ENCODE data around the gene MESP1. TPM values are rescaled to one million over a fixed set of nuclear protein-coding genes. Genes with fewer than 3 reads are reported as not detected.

Gene MESP1
- total and polyA plus RNA-seq, 12 donors = 0.46 to 11.7 (median 4.8) TPM

- intact Hi-C loops (cut with DNase I) = loop anchor here (10.0 kb wide), 2 partner anchors 98 to 342 kb away; no protein-coding TSS in a partner anchor
- Histone ChIP-seq H3K4me1 (replicated peaks in 1 of 2) (no peaks in the 10 kb centered on the region), H3K4me3 (no peak overlapping the region), H3K27me3 (no peaks in the 10 kb centered on the region), H3K27ac (no peak overlapping the region), H3K36me3 (replicated peaks in 1 of 2) (no peaks in the 10 kb centered on the region), H3K9me3 (replicated peaks in 1 of 3) (no peaks in the 10 kb centered on the region)
- no peak for TF ChIP-seq CTCF (IDR thresholded peaks at IDR 0.05)
- no peak for TF ChIP-seq POLR2A (IDR thresholded peaks at IDR 0.05)
- DNase-seq = no peak
- 79 to 92% (median 89%) methylated on average over 7 to 8 of the region's 8 CpGs for WGBS, 4 donors
Observed at GRCh38 chr15:89743011-89743410, 8.0 kb downstream of the MESP1 start.

GRCh38 chr15:89740137-89740536, 10.9 kb downstream of the MESP1 start:
- H3K27me3 ChIP-seq = no peaks in the 10 kb centered on the region
- intact Hi-C loops (cut with DNase I) = loop anchor here (10.0 kb wide), 2 partner anchors 95 to 345 kb away; no protein-coding TSS in a partner anchor
- H3K27ac ChIP-seq = no peak overlapping the region
- WGBS, 4 donors = 3 to 7% (median 5%) methylated on average over 6 to 8 of the region's 8 CpGs
- H3K4me3 ChIP-seq = no peak overlapping the region
- peak; percentile 34 to 78 (median 60) for DNase-seq
- no peaks in the 10 kb centered on the region for H3K36me3 ChIP-seq (replicated peaks in 1 of 2)
- H3K4me1 ChIP-seq (replicated peaks in 1 of 2) = no peaks in the 10 kb centered on the region
- no peaks in the 10 kb centered on the region for H3K9me3 ChIP-seq (replicated peaks in 1 of 3)
- no peak for TF ChIP-seq POLR2A (IDR thresholded peaks at IDR 0.05)
- TF ChIP-seq CTCF (IDR thresholded peaks at IDR 0.05) = peak; percentile 77 to 97 (median 89)

GRCh38 chr15:89735773-89736172, 15.3 kb downstream of the MESP1 start:
- H3K9me3 ChIP-seq (replicated peaks in 1 of 3) = no peaks in the 10 kb centered on the region
- TF ChIP-seq POLR2A (IDR thresholded peaks at IDR 0.05) (no peak), CTCF (IDR thresholded peaks at IDR 0.05) (no peak)
- no peaks in the 10 kb centered on the region for H3K4me1 ChIP-seq (replicated peaks in 1 of 2)
- no peak for DNase-seq
- H3K4me3 ChIP-seq = no peak overlapping the region
- no peaks in the 10 kb centered on the region for H3K36me3 ChIP-seq (replicated peaks in 1 of 2)
- 71 to 75% (median 72%) methylated on average over 4 of the region's 4 CpGs for WGBS, 4 donors
- no peaks in the 10 kb centered on the region for H3K27me3 ChIP-seq
- H3K27ac ChIP-seq = no peak overlapping the region
- intact Hi-C loops (cut with DNase I) = no loop called here

GRCh38 chr15:89732451-89733172, 18.4 kb downstream of the MESP1 start:
- Histone ChIP-seq H3K9me3 (replicated peaks in 1 of 3) (no peaks in the 10 kb centered on the region), H3K27ac (no peak overlapping the region), H3K27me3 (no peaks in the 10 kb centered on the region), H3K4me3 (no peak overlapping the region), H3K4me1 (replicated peaks in 1 of 2) (no peaks in the 10 kb centered on the region), H3K36me3 (replicated peaks in 1 of 2) (no peaks in the 10 kb centered on the region)
- WGBS, 4 donors = 57 to 68% (median 61%) methylated on average over 8 of the region's 8 CpGs
- intact Hi-C loops (cut with DNase I) = no loop called here
- TF ChIP-seq POLR2A (IDR thresholded peaks at IDR 0.05) = no peak
- TF ChIP-seq CTCF (IDR thresholded peaks at IDR 0.05) = no peak
- DNase-seq = no peak
